OCI-LY1 (cell line): ENCODE results near the gene MEGF8.

Experiments used
- H2AFZ ChIP-seq: fragments of 200-600 bp; sonication (generic), shearing (Covaris generic); 2 replicates; pipeline ENCODE4 v1.6.0; 2014; ENCODE audit warnings: antibody characterized with exemption, mild to moderate bottlenecking, low read length
- H3F3A ChIP-seq: fragments of 200-600 bp; sonication (generic), shearing (Covaris generic); 2 replicates; pipeline ENCODE4 v1.6.0; 2014; ENCODE audit warnings: mild to moderate bottlenecking, antibody characterized with exemption, low read length, moderate library complexity; ENCODE audit not compliant: insufficient read depth
- H3K27ac ChIP-seq: fragments of 200-600 bp; sonication (generic); 2 replicates; pipeline ENCODE4 v1.5.1; 2014; ENCODE audit warnings: low read length, mixed run types, mild to moderate bottlenecking, low read depth; ENCODE audit not compliant: poor library complexity, severe bottlenecking
- H3K27me3 ChIP-seq: fragments of 200-600 bp; sonication (generic); 2 replicates; pipeline ENCODE4 v1.6.0; 2014; ENCODE audit warnings: antibody characterized with exemption, mild to moderate bottlenecking, low read length, moderate library complexity; ENCODE audit not compliant: insufficient read depth
- H3K36me3 ChIP-seq: fragments of 200-600 bp; sonication (generic); 2 replicates; pipeline ENCODE4 v1.6.1; 2014; ENCODE audit warnings: mild to moderate bottlenecking, antibody characterized with exemption, low read length, moderate library complexity, mixed read lengths; ENCODE audit not compliant: insufficient read depth
- H3K4me1 ChIP-seq: fragments of 200-600 bp; sonication (generic); 2 replicates; pipeline ENCODE4 v1.5.1; 2014; ENCODE audit warnings: mild to moderate bottlenecking, low read length, moderate library complexity; ENCODE audit not compliant: insufficient read depth, severe bottlenecking
- H3K4me2 ChIP-seq: fragments of 200-600 bp; sonication (generic), shearing (Covaris generic); 2 replicates; pipeline ENCODE4 v1.6.1; 2014; ENCODE audit warnings: low read length
- H3K4me3 ChIP-seq: fragments of 200-600 bp; sonication (generic); 2 replicates; pipeline ENCODE4 v1.5.1; 2014; ENCODE audit warnings: low read length, low read depth, mild to moderate bottlenecking, mixed read lengths; ENCODE audit not compliant: poor library complexity, severe bottlenecking
- H3K79me2 ChIP-seq: fragments of 200-600 bp; shearing (Covaris generic); 2 replicates; pipeline ENCODE4 v1.6.1; 2016; ENCODE audit warnings: mixed run types, low read length, mixed read lengths; ENCODE audit not compliant: insufficient read depth
- H3K9ac ChIP-seq: fragments of 200-600 bp; sonication (generic), shearing (Covaris generic); 2 replicates; pipeline ENCODE4 v1.6.1; 2014; ENCODE audit warnings: mild to moderate bottlenecking, low read length, mixed read lengths
- H3K9me2 ChIP-seq: fragments of 200-600 bp; sonication (generic), shearing (Covaris generic); 2 replicates; pipeline ENCODE4 v1.6.1; 2014; ENCODE audit warnings: low read depth, mild to moderate bottlenecking, low read length, mixed read lengths
- H3K9me3 ChIP-seq: fragments of 200-600 bp; shearing (Covaris generic); 2 replicates; pipeline ENCODE4 v1.6.1; 2014; ENCODE audit warnings: low read length, mixed read lengths
- H4K20me1 ChIP-seq: fragments of 200-600 bp; sonication (generic), shearing (Covaris generic); 2 replicates; pipeline ENCODE4 v1.6.0; 2016; ENCODE audit warnings: mild to moderate bottlenecking, low read length; ENCODE audit not compliant: insufficient read depth
- CTCF ChIP-seq: fragments of 200-600 bp; sonication (generic), shearing (Covaris generic); IDR thresholded peaks from 2 replicates; pipeline ENCODE4 v1.5.1; 2017; ENCODE audit warnings: mild to moderate bottlenecking, antibody characterized with exemption, low read length, moderate library complexity, mixed read lengths
- EZH2 ChIP-seq: fragments of 200-600 bp; sonication (generic), shearing (Covaris generic); IDR thresholded peaks from 2 replicates; pipeline ENCODE4 v1.8.0; 2017; ENCODE audit warnings: borderline replicate concordance, mixed run types, mild to moderate bottlenecking, antibody characterized with exemption, low read length, moderate library complexity, mixed read lengths

MEGF8 gene

GRCh38 chr19:42427313-42427712 lies 101.9 kb downstream of the MEGF8 start, which contains the start of gene LIPE:
TSS of gene LIPE (minus strand) at chr19:42427388. CDS start at chr19:42427149, 239 bp downstream.
- H3K79me2 ChIP-seq: no peaks in the 10 kb centered on the region
- no peak within 1 kb of the TSS for H3K4me3 ChIP-seq
- TF ChIP-seq EZH2 (no peak), CTCF (no peak)
- no peaks in the 10 kb centered on the region for H3K9me2 ChIP-seq
- H3K27ac ChIP-seq: no peak within 1 kb of the TSS
- no peaks in the 10 kb centered on the region for H4K20me1 ChIP-seq
- no peak within 1 kb of the TSS for H3K4me2 ChIP-seq
- no peak within 1 kb of the TSS for H2AFZ ChIP-seq
- no peaks in the 10 kb centered on the region for H3K36me3 ChIP-seq
- no peak within 1 kb of the TSS for H3K9ac ChIP-seq
- no peaks in the 10 kb centered on the region for H3K9me3 ChIP-seq
- H3K27me3 ChIP-seq: no peaks in the 10 kb centered on the region
- peaks cover 10% of the 10 kb centered on the region for H3K4me1 ChIP-seq
- H3F3A ChIP-seq: no peaks in the 10 kb centered on the region
